H1 (cell line): Measurements from ENCODE around the gene WDR5. TPM values are rescaled to one million over a fixed set of nuclear protein-coding genes. Genes with fewer than 3 reads are reported as not detected.

Experiments
- CTCF ChIA-PET: fragments of 300-600 bp; sonication (Branson Sonifier 250); formaldehyde crosslinking; loops from one replicate; lab custom pipeline; 2021; ENCODE audit not compliant: partially characterized antibody; lab: Charles Lee
- POLR2A ChIA-PET: fragments of 300-600 bp; sonication (Branson Sonifier 250); formaldehyde crosslinking; loops from one replicate; lab custom pipeline; 2021; ENCODE audit warnings: inconsistent platforms; ENCODE audit not compliant: partially characterized antibody; lab: Charles Lee
- DNase-seq, 2 experiments: peaks; one replicate each; pipeline versions ENCODE4 v3.0.0 to v3.0.0-alpha.2; 2010 to 2022; ENCODE audit warnings: low spot score in 2 of 2, low read depth in 1 of 2, mixed read lengths in 1 of 2
- FAIRE-seq: peaks from 2 replicates; lab custom pipeline; 2011; peaks lifted over from hg19 to GRCh38; lab: Jason Lieb, UNC
- H2AFZ ChIP-seq: 2 replicates; pipeline ENCODE4 v1.8.1; 2012; ENCODE audit warnings: low read length, inconsistent platforms
- H2AK5ac ChIP-seq: 2 replicates; pipeline ENCODE4 v1.6.1; 2013; ENCODE audit warnings: low read depth, low read length
- H2BK120ac ChIP-seq: replicated peaks from 2 replicates; pipeline ENCODE3; 2013; ENCODE audit warnings: low read depth, low read length, inconsistent platforms
- H2BK12ac ChIP-seq: 2 replicates; pipeline ENCODE4 v1.6.1; 2013; ENCODE audit warnings: low read depth, low read length
- H2BK15ac ChIP-seq: 2 replicates; pipeline ENCODE4 v1.6.1; 2013; ENCODE audit warnings: low read length
- H2BK20ac ChIP-seq: 2 replicates; pipeline ENCODE4 v1.6.1; 2013; ENCODE audit warnings: low read length
- H2BK5ac ChIP-seq: 2 replicates; pipeline ENCODE4 v1.6.1; 2013; ENCODE audit warnings: low read depth, low read length
- H3K14ac ChIP-seq: 2 replicates; pipeline ENCODE4 v1.6.1; 2013; ENCODE audit warnings: inconsistent platforms; ENCODE audit not compliant: insufficient read length
- H3K18ac ChIP-seq: 2 replicates; pipeline ENCODE4 v1.6.1; 2013; ENCODE audit warnings: low read length; ENCODE audit errors: extremely low read depth
- H3K23ac ChIP-seq: 2 replicates; pipeline ENCODE4 v1.6.1; 2013; ENCODE audit warnings: inconsistent platforms; ENCODE audit not compliant: insufficient read length
- H3K23me2 ChIP-seq: 2 replicates; pipeline ENCODE4 v1.6.1; 2013; ENCODE audit warnings: low read depth, low read length
- H3K27ac ChIP-seq: 2 replicates; pipeline ENCODE4 v1.6.1; 2011; ENCODE audit warnings: low read depth, low read length, inconsistent platforms
- H3K27me3 ChIP-seq, 4 experiments: replicated peaks in 1 of 4; 1 replicate in 1 of 4; 2 replicates in 3 of 4; pipeline versions ENCODE4 v1.6.1 to v1.8.1; 2011 to 2013; ENCODE audit warnings: low read length in 3 of 4, mild to moderate bottlenecking in 3 of 4, inconsistent platforms in 2 of 4, mixed read lengths in 2 of 4, moderate library complexity in 1 of 4; ENCODE audit not compliant: control insufficient read depth in 3 of 4, insufficient read depth in 3 of 4; ENCODE audit errors: extremely low read depth in 1 of 4
- H3K36me3 ChIP-seq, 4 experiments: 2 replicates each; pipeline versions ENCODE4 v1.6.1 to v1.8.1; 2011 to 2013; ENCODE audit warnings: mild to moderate bottlenecking in 4 of 4, low read length in 3 of 4, moderate library complexity in 2 of 4, control low read depth in 1 of 4, inconsistent platforms in 1 of 4; ENCODE audit not compliant: insufficient read depth in 4 of 4, control insufficient read depth in 2 of 4
- H3K4ac ChIP-seq: replicated peaks from 2 replicates; pipeline ENCODE3; 2013; ENCODE audit warnings: low read length, low read depth, mixed read lengths, inconsistent platforms; ENCODE audit not compliant: insufficient read length
- H3K4me1 ChIP-seq, 4 experiments: replicated peaks in 1 of 4; 1 replicate in 1 of 4; 2 replicates in 3 of 4; pipeline versions ENCODE4 v1.6.1 to v1.8.1; 2011 to 2013; ENCODE audit warnings: low read length in 3 of 4, inconsistent platforms in 2 of 4, mixed read lengths in 1 of 4; ENCODE audit not compliant: insufficient read depth in 4 of 4, control insufficient read depth in 3 of 4
- H3K4me2 ChIP-seq, 2 experiments: 2 replicates each; pipeline versions ENCODE4 v1.6.1 to v1.8.1; 2011 to 2013; ENCODE audit warnings: low read depth in 2 of 2, low read length in 2 of 2, control low read depth in 1 of 2, inconsistent platforms in 1 of 2, mild to moderate bottlenecking in 1 of 2; ENCODE audit not compliant: insufficient read depth in 1 of 2
- H3K4me3 ChIP-seq, 4 experiments: fragments of 200-600, 300-600 bp in 1 of 4; sonication (generic), shearing (Covaris generic), sonication (Bioruptor Twin) in 1 of 4; 2 replicates each; pipeline versions ENCODE4 v1.5.1 to v1.8.1; 2011 to 2016; ENCODE audit warnings: low read length in 4 of 4, low read depth in 3 of 4, control low read depth in 2 of 4, inconsistent platforms in 2 of 4, mild to moderate bottlenecking in 2 of 4, mixed read lengths in 1 of 4, moderate library complexity in 1 of 4; ENCODE audit not compliant: insufficient read depth in 2 of 4; ENCODE audit errors: extremely low read depth in 1 of 4
- H3K56ac ChIP-seq: replicated peaks from 2 replicates; pipeline ENCODE3; 2013; ENCODE audit warnings: low read depth, mild to moderate bottlenecking, mixed read lengths, low read length, inconsistent platforms; ENCODE audit not compliant: insufficient read length
- H3K79me1 ChIP-seq: 2 replicates; pipeline ENCODE4 v1.6.1; 2013; ENCODE audit warnings: low read depth, low read length, control low read depth
- H3K79me2 ChIP-seq, 2 experiments: 2 replicates each; pipeline versions ENCODE4 v1.6.1 to v1.8.1; 2012 to 2013; ENCODE audit warnings: low read length in 2 of 2, mild to moderate bottlenecking in 2 of 2, inconsistent platforms in 1 of 2; ENCODE audit not compliant: insufficient read depth in 2 of 2, control insufficient read depth in 1 of 2
- H3K9ac ChIP-seq, 4 experiments: replicated peaks in 1 of 4; 1 replicate in 1 of 4; 2 replicates in 3 of 4; pipeline versions ENCODE4 v1.6.1 to v1.8.1; 2011 to 2013; ENCODE audit warnings: low read depth in 3 of 4, low read length in 3 of 4, control low read depth in 2 of 4, mild to moderate bottlenecking in 2 of 4, moderate library complexity in 2 of 4, inconsistent platforms in 1 of 4; ENCODE audit errors: extremely low read depth in 1 of 4
- H3K9me3 ChIP-seq, 2 experiments: 2 replicates each; pipeline versions ENCODE4 v1.6.1 to v1.8.1; 2012 to 2013; ENCODE audit warnings: mild to moderate bottlenecking in 2 of 2, moderate library complexity in 2 of 2, control low read depth in 1 of 2, inconsistent platforms in 1 of 2, low read depth in 1 of 2, low read length in 1 of 2, mixed read lengths in 1 of 2; ENCODE audit not compliant: insufficient read depth in 2 of 2
- H4K20me1 ChIP-seq, 2 experiments: replicated peaks in 1 of 2; 2 replicates each; pipeline versions ENCODE3 to v1.8.1; 2011 to 2013; ENCODE audit warnings: inconsistent platforms in 2 of 2, low read length in 2 of 2, mild to moderate bottlenecking in 1 of 2; ENCODE audit not compliant: insufficient read depth in 2 of 2, control insufficient read depth in 1 of 2
- H4K5ac ChIP-seq: 2 replicates; pipeline ENCODE4 v1.6.1; 2013; ENCODE audit warnings: low read length, low read depth, mixed read lengths, inconsistent platforms; ENCODE audit not compliant: insufficient read length
- H4K8ac ChIP-seq: 2 replicates; pipeline ENCODE4 v1.8.0; 2013; ENCODE audit warnings: mild to moderate bottlenecking, moderate library complexity, low read length, inconsistent platforms; ENCODE audit not compliant: insufficient read depth; ENCODE audit errors: extremely low read depth
- H4K91ac ChIP-seq: replicated peaks from 2 replicates; pipeline ENCODE3; 2013; ENCODE audit warnings: low read length, mixed read lengths, inconsistent platforms; ENCODE audit not compliant: insufficient read length
- CBX5 ChIP-seq: fragments of 300-800, 300-1000 bp; sonication (generic); IDR thresholded peaks from 2 replicates; pipeline ENCODE4 v1.7.1; 2016; ENCODE audit warnings: antibody characterized with exemption, low read length, low read depth
- CBX8 ChIP-seq: fragments of 300-800, 300-1000 bp; sonication (generic); IDR thresholded peaks from 2 replicates; pipeline ENCODE4 v1.7.1; 2016; ENCODE audit warnings: low read depth, low read length, borderline replicate concordance
- CREB1 ChIP-seq: IDR thresholded peaks from 2 replicates; pipeline ENCODE4 v1.6.1; 2012; ENCODE audit warnings: inconsistent platforms
- EGR1 ChIP-seq: IDR thresholded peaks from 2 replicates; pipeline ENCODE4 v1.6.1; 2011; ENCODE audit warnings: low read depth, low read length, borderline replicate concordance
- HDAC6 ChIP-seq: IDR thresholded peaks from one replicate; pipeline ENCODE4 v1.7.1; 2012; ENCODE audit warnings: low read depth, mild to moderate bottlenecking, inconsistent platforms, low read length, moderate library complexity
- KDM4A ChIP-seq: IDR thresholded peaks from one replicate; pipeline ENCODE4 v1.7.1; 2012; ENCODE audit warnings: low read depth, mild to moderate bottlenecking, moderate library complexity, low read length, inconsistent platforms; ENCODE audit not compliant: severe bottlenecking
- KDM5A ChIP-seq: fragments of 200-600 bp; IDR thresholded peaks from 2 replicates; pipeline ENCODE4 v1.7.1; 2012; ENCODE audit warnings: mild to moderate bottlenecking, low read length, inconsistent platforms, mixed read lengths
- SIRT6 ChIP-seq: IDR thresholded peaks from one replicate; pipeline ENCODE4 v1.7.1; 2012; ENCODE audit warnings: low read length, inconsistent platforms
- SIX5 ChIP-seq: IDR thresholded peaks from 2 replicates; pipeline ENCODE4 v1.6.1; 2011; ENCODE audit warnings: mild to moderate bottlenecking, low read depth, low read length
- SP1 ChIP-seq: IDR thresholded peaks from 2 replicates; pipeline ENCODE4 v1.6.1; 2011; ENCODE audit warnings: low read depth, low read length
- WGBS, 2 experiments: shearing (Covaris generic) in 1 of 2; methylation state at CpG; one replicate each; pipeline versions ENCODE4 v1.1.6 to v1.1.7; 2013 to 2015; ENCODE audit warnings: low lambda C conversion rate in 2 of 2, mixed read lengths in 2 of 2, inconsistent platforms in 1 of 2, low coverage in 1 of 2, missing lambda C conversion rate in 1 of 2; ENCODE audit not compliant: insufficient replicate concordance in 2 of 2, insufficient coverage in 1 of 2, insufficient read length in 1 of 2; ENCODE audit errors: extremely low coverage in 1 of 2, missing lambda C conversion rate in 1 of 2; 5-methylcytosine and 5-hydroxymethylcytosine counted together
- polyA plus RNA-seq, 7 experiments: library from polyadenylated mRNA; depleted of rRNA in 3 of 7; stranded (reverse) in 5 of 7; unstranded in 2 of 7; fragments of >200 nt in 5 of 7; fragments of 200-250 nt in 2 of 7; gene quantifications; 1 replicate in 5 of 7; 2 replicates in 1 of 7; 4 replicates in 1 of 7; pipeline versions ENCODE4 v1.2.1 to v1.2.3, GENCODE V29; 2011 to 2013; ENCODE audit warnings: missing spikeins in 2 of 7, mixed read lengths in 2 of 7
- total RNA-seq: library from RNA; stranded (reverse); fragmentation: NEBNext Ultra II Directional; extraction: Animal tissue kit (Norgen Biotek cat#: 25700); gene quantifications from 2 replicates; pipeline ENCODE4 v1.2.1, GENCODE V29; 2021

WDR5 gene
- total and polyA plus RNA-seq, 2 of the 8 experiments (the other 6 are each of a cell fraction or from before 2014, with no cell fraction given): 38.4 to 68.1 TPM

- no peak overlapping the region for H3K18ac ChIP-seq
- H3K27me3 ChIP-seq: no peaks in the 10 kb centered on the region
- peak overlapping the region; percentile 32 for H4K91ac ChIP-seq
- no peak overlapping the region for H3K27ac ChIP-seq
- H3K79me1 ChIP-seq: 0 out of 2 replicates have a peak, but pooled peaks cover 2% of the 10 kb centered on the region
- TF ChIP-seq CBX8 (no peak), HDAC6 (no peak), SIX5 (no peak), KDM5A (no peak), CBX5 (no peak), EGR1 (no peak), CREB1 (no peak), SIRT6 (no peak), SP1 (no peak), KDM4A (no peak)
- peaks cover 0 to 2% of the 10 kb centered on the region in 2 experiments for H4K20me1 ChIP-seq
- no peaks in the 10 kb centered on the region for H3K79me2 ChIP-seq
- H3K23me2 ChIP-seq: peaks cover 6% of the 10 kb centered on the region
- POLR2A ChIA-PET: interaction anchor here (0.7 to 3.8 kb wide), 6 partner anchors 26 to 289 kb away, joined by 3 to 18 read pairs (median 4); partner anchors contain the start of gene WDR5
- H3K4ac ChIP-seq: no peak overlapping the region
- no peak overlapping the region for H3K9ac ChIP-seq
- peaks cover 0 to 9% (median 7%) of the 10 kb centered on the region in 4 experiments; a peak in 5 of 7 replicates for H3K4me1 ChIP-seq
- no peaks in the 10 kb centered on the region; a peak in 1 of 8 replicates for H3K36me3 ChIP-seq
- FAIRE-seq (peak; percentile 69), DNase-seq (no peak)
- no peak overlapping the region for H2AFZ ChIP-seq
- no peak overlapping the region for H2BK12ac ChIP-seq
- peak overlapping the region; percentile 52 for H3K56ac ChIP-seq
- no peak overlapping the region for H3K23ac ChIP-seq
- 2% methylated on average over 33 of the region's 50 CpGs; no CpG with 5 or more reads in 1 of the 2 experiments for WGBS, 2 experiments
- no peak overlapping the region for H2BK120ac ChIP-seq
- no peak overlapping the region for H3K14ac ChIP-seq
- no peak overlapping the region for H2AK5ac ChIP-seq
- no peak overlapping the region for H3K4me2 ChIP-seq
- no peak overlapping the region for H3K4me3 ChIP-seq
- peaks cover 0 to 6% of the 10 kb centered on the region in 2 experiments; a peak in 3 of 4 replicates for H3K9me3 ChIP-seq
- H4K5ac ChIP-seq: no peak overlapping the region
- no peak overlapping the region for H2BK15ac ChIP-seq
- H2BK5ac ChIP-seq: no peak overlapping the region
- H4K8ac ChIP-seq: no peak overlapping the region
- no peak overlapping the region for H2BK20ac ChIP-seq
- CTCF ChIA-PET: interaction anchor here (1.0 to 1.5 kb wide), 2 partner anchors 22 to 62 kb away, joined by 3 read pairs; no protein-coding TSS in a partner anchor
Observed at GRCh38 chr9:134164879-134165278, 29.0 kb downstream of the WDR5 start.
